ENCODE data around the gene CDHR3. TPM values are rescaled to one million over a fixed set of nuclear protein-coding genes. Genes with fewer than 3 reads are reported as not detected.

Gene CDHR3
- total RNA-seq, 6 experiments from 2014 or later = 1.9 to 2.7 (median 2.3) TPM

DNA sequence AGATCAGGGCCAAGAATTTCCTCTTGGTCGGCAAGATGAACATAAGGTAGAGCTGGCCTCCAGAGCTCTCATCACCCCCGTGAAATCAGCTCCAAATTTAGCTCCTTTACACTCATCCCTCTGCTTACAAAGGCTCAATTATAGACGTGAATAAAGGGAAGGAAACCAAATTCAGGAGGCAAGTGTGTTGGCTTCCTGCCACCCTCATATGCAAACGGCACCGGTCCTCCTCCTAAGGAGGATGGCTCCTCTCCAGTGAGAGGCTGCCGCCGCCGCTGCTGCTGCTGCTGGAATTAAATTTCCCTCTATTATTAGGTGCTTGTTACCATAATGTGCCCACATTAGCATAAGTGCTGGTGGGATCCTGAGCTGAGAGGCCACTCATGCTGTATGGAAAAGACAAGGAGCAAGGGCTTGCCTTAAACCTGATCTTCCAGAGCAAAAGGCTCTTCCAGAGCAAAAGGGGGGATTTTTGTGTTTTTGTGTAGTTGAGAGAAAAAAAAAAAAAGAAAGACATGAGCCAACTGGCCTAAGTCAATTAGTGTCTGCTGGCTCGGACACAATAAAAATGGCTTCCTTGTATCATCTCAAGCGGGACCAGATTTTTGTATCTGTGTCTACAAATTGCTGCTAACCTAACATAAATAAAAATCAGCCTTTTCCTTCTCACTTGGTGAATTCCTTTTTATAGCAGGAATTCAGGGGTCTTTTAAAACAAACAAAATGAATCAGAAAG, 68.4 kb downstream of the CDHR3 start:
- no peak overlapping the region for H3K27ac Mint-ChIP-seq

GRCh38 chr7:106032295-106032694, 69.2 kb downstream of the CDHR3 start:
- H3K4me3 Mint-ChIP-seq = no peak overlapping the region
- DNase-seq = no peak
- H3K4me1 Mint-ChIP-seq (ENCODE audit: low read depth) = peaks cover 16% of the 10 kb centered on the region
- H3K27me3 Mint-ChIP-seq (ENCODE audit: insufficient read depth) = peaks cover 21% of the 10 kb centered on the region
- TF ChIP-seq CTCF (IDR thresholded peaks at IDR 0.05) = no peak
- no peak overlapping the region for H3K27ac Mint-ChIP-seq
- H3K36me3 Mint-ChIP-seq (ENCODE audit: low read depth) = peaks cover 7% of the 10 kb centered on the region
- peaks cover 6% of the 10 kb centered on the region; the same call in 1 of the 2 replicates for H3K9me3 Mint-ChIP-seq

More for the DNA sequence above, 68.4 kb downstream of the CDHR3 start:
- no peak for TF ChIP-seq CTCF (IDR thresholded peaks at IDR 0.05)
- no peak for DNase-seq
- H3K36me3 Mint-ChIP-seq (ENCODE audit: low read depth) = peaks cover 7% of the 10 kb centered on the region
- peaks cover 6% of the 10 kb centered on the region; the same call in 1 of the 2 replicates for H3K9me3 Mint-ChIP-seq
- peaks cover 16% of the 10 kb centered on the region for H3K4me1 Mint-ChIP-seq (ENCODE audit: low read depth)
- H3K27me3 Mint-ChIP-seq (ENCODE audit: insufficient read depth) = peaks cover 25% of the 10 kb centered on the region
- no peak overlapping the region for H3K4me3 Mint-ChIP-seq

DNA sequence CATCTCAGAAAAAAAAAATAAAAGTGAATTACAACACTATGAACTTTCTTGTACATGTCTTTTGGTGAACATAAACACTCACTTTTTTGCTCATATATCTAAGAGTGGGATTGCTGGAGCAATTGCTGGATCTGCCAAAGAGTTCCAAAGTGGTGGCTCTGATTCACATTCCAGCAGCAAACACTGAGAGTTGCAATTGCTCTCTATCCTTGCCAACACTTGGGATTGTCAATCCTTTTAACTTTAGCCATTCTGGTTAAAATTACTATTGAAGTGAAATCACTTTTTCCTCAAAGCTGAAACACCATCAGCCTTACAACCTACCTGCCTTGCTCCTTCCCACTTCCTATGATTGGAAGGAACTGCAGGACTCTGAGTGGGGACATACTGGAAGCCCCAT, 70.7 kb downstream of the CDHR3 start:
- peaks cover 20% of the 10 kb centered on the region for H3K4me1 Mint-ChIP-seq (ENCODE audit: low read depth)
- peaks cover 7% of the 10 kb centered on the region for H3K36me3 Mint-ChIP-seq (ENCODE audit: low read depth)
- TF ChIP-seq CTCF (IDR thresholded peaks at IDR 0.05) = no peak
- H3K9me3 Mint-ChIP-seq = peaks cover 6% of the 10 kb centered on the region; the same call in 1 of the 2 replicates
- DNase-seq = no peak
- H3K4me3 Mint-ChIP-seq = no peak overlapping the region
- H3K27me3 Mint-ChIP-seq (ENCODE audit: insufficient read depth) = peaks cover 17% of the 10 kb centered on the region
- H3K27ac Mint-ChIP-seq = no peak overlapping the region

GRCh38 chr7:106034383-106034782, 71.3 kb downstream of the CDHR3 start:
- TF ChIP-seq CTCF (IDR thresholded peaks at IDR 0.05) = no peak
- peaks cover 12% of the 10 kb centered on the region for H3K27me3 Mint-ChIP-seq (ENCODE audit: insufficient read depth)

GRCh38 chr7:106035568-106035967, 72.5 kb downstream of the CDHR3 start:
- Mint-ChIP-seq H3K36me3 (ENCODE audit: low read depth) (peaks cover 7% of the 10 kb centered on the region), H3K4me1 (ENCODE audit: low read depth) (peaks cover 31% of the 10 kb centered on the region), H3K27me3 (ENCODE audit: insufficient read depth) (peaks cover 7% of the 10 kb centered on the region), H3K27ac (no peak overlapping the region), H3K4me3 (no peak overlapping the region), H3K9me3 (peaks cover 6% of the 10 kb centered on the region; the same call in 1 of the 2 replicates)
- no peak for DNase-seq
- no peak for TF ChIP-seq CTCF (IDR thresholded peaks at IDR 0.05)

More at GRCh38 chr7:106034383-106034782, 71.3 kb downstream of the CDHR3 start:
- peaks cover 6% of the 10 kb centered on the region; the same call in 1 of the 2 replicates for H3K9me3 Mint-ChIP-seq
- H3K4me1 Mint-ChIP-seq (ENCODE audit: low read depth) = peaks cover 23% of the 10 kb centered on the region
- no peak overlapping the region for H3K4me3 Mint-ChIP-seq
- H3K27ac Mint-ChIP-seq = no peak overlapping the region
- no peak for DNase-seq
- peaks cover 7% of the 10 kb centered on the region for H3K36me3 Mint-ChIP-seq (ENCODE audit: low read depth)
